ENCODE measurements around the gene TMC5.

The TMC5 gene

DNA sequence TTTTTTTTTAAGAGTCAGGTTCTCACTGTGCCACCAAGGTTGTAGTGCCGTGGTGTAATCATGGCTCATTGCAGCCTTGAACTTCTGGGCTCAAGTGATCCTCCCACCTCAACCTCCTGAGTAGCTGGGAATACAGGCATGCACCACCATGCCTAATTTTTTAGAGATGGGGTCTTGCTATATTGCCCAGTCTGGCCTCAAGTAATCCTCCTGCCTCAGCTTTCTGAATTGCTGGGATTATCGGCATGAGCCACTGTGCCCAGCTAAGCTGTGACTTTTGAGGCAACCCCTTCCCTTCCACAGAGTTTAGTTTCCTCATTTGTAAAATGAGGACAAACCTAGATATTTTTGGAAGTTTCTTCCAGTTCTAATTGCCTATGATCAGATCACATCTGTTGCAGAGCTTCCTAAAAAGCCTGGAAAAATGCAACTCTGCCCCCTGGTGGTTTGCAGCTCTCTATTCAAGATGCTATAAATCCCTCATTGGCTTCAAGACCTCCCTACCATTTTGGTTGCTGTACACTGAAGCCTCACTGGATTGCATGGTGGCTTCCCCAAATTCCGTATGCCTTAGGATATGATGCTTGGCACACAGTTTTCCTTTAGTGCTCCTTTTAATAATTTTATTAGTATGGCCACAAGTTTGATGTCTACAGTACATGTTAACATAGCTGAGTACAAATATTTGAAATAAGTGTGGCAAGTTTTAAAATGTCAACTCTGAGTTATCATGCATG lies 84.9 kb downstream of the TMC5 start:
- DNase-seq (ENCODE audit: low read depth, low spot score): peak; percentile 55
- WGBS (ENCODE audit: insufficient coverage, insufficient read length): no CpG with 5 or more reads among the region's 3 CpGs
- no peaks in the 10 kb centered on the region for H3K9me3 ChIP-seq (ENCODE audit: control insufficient read depth, insufficient read depth, low read length)
- peaks cover 20% of the 10 kb centered on the region; the same call in 1 of the 2 replicates for H3K36me3 ChIP-seq (ENCODE audit: control insufficient read depth, insufficient read depth, low read length)
- H3K4me3 ChIP-seq (ENCODE audit: low read length): no peak overlapping the region
- H3K27me3 ChIP-seq (ENCODE audit: control insufficient read depth, insufficient read depth, low read length): no peaks in the 10 kb centered on the region
- no peaks in the 10 kb centered on the region for H3K4me1 ChIP-seq (ENCODE audit: control insufficient read depth, insufficient read depth, low read length)
- no peak overlapping the region for H3K27ac ChIP-seq (ENCODE audit: low read length)

DNA sequence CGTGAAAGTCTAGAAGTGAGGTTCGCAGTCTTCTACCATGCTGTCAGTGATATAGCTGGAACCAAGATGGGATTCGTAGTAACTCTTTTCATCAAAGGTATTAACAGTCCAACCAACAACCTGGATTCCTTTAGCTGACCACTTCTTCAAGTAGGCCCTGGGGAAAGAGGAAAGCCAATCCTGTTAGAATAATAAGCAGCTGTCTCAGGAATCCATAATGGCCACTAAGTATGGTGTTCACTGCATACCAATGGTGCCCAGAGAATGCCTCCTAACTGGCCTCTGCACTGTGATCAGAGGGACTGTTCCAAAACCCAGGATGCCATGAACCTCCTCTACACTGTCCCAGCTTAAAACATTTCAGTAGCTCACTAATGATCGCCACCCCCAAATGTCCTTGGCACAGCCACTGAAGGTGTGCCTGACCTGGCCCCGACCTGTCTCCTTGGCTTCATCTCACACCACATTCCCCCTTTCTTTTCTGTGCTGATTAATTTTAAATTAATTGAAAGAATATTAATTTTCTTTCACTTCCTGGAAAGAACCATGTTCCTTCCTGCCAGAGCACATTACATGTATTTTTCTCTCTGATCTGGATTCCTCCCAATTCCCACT lies 85.9 kb downstream of the TMC5 start:
- H3K36me3 ChIP-seq (ENCODE audit: control insufficient read depth, insufficient read depth, low read length): peaks cover 20% of the 10 kb centered on the region; the same call in 1 of the 2 replicates
- H3K27ac ChIP-seq (ENCODE audit: low read length): no peak overlapping the region
- no peaks in the 10 kb centered on the region for H3K4me1 ChIP-seq (ENCODE audit: control insufficient read depth, insufficient read depth, low read length)
- no peaks in the 10 kb centered on the region for H3K27me3 ChIP-seq (ENCODE audit: control insufficient read depth, insufficient read depth, low read length)
- H3K4me3 ChIP-seq (ENCODE audit: low read length): no peak overlapping the region
- DNase-seq (ENCODE audit: low read depth, low spot score): no peak
- no peaks in the 10 kb centered on the region for H3K9me3 ChIP-seq (ENCODE audit: control insufficient read depth, insufficient read depth, low read length)
- WGBS (ENCODE audit: insufficient coverage, insufficient read length): no CpG with 5 or more reads among the region's 5 CpGs

- Histone ChIP-seq H3K27me3 (ENCODE audit: control insufficient read depth, insufficient read depth, low read length) (no peaks in the 10 kb centered on the region), H3K36me3 (ENCODE audit: control insufficient read depth, insufficient read depth, low read length) (peaks cover 20% of the 10 kb centered on the region; the same call in 1 of the 2 replicates), H3K4me3 (ENCODE audit: low read length) (no peak overlapping the region), H3K9me3 (ENCODE audit: control insufficient read depth, insufficient read depth, low read length) (no peaks in the 10 kb centered on the region), H3K4me1 (ENCODE audit: control insufficient read depth, insufficient read depth, low read length) (no peaks in the 10 kb centered on the region), H3K27ac (ENCODE audit: low read length) (no peak overlapping the region)
- WGBS (ENCODE audit: insufficient coverage, insufficient read length): no CpG with 5 or more reads among the region's 5 CpGs
- DNase-seq (ENCODE audit: low read depth, low spot score): no peak
Measured at GRCh38 chr16:19505600-19506303, 88.1 kb downstream of the TMC5 start.

GRCh38 chr16:19506965-19507364 lies 89.3 kb downstream of the TMC5 start:
- WGBS (ENCODE audit: insufficient coverage, insufficient read length): no CpG with 5 or more reads among the region's 4 CpGs
- DNase-seq (ENCODE audit: low read depth, low spot score): no peak
- H3K9me3 ChIP-seq (ENCODE audit: control insufficient read depth, insufficient read depth, low read length): no peaks in the 10 kb centered on the region
- no peak overlapping the region for H3K4me3 ChIP-seq (ENCODE audit: low read length)
- H3K27ac ChIP-seq (ENCODE audit: low read length): no peak overlapping the region
- no peaks in the 10 kb centered on the region for H3K27me3 ChIP-seq (ENCODE audit: control insufficient read depth, insufficient read depth, low read length)
- no peaks in the 10 kb centered on the region for H3K4me1 ChIP-seq (ENCODE audit: control insufficient read depth, insufficient read depth, low read length)
- peaks cover 17% of the 10 kb centered on the region; the same call in 1 of the 2 replicates for H3K36me3 ChIP-seq (ENCODE audit: control insufficient read depth, insufficient read depth, low read length)

DNA sequence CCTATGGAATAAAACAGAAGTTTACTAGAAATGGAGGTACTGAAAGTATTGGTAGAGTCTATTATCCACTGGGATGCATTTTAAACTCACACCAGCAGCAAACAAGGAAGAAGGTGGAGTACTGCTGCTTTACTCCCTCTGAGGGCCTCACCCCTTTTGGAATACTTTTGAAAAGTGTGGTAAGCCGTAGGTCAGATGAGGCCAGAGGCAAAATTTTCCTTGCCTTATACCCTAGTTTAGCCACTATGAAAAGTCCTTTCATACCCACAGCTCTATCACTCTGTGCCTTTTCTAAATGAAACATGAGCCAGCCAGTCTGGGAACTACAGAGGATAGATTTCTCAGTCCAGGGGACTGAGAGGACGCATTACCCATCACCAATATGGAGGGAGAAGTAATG lies 90.2 kb downstream of the TMC5 start:
- H3K4me3 ChIP-seq (ENCODE audit: low read length): no peak overlapping the region
- no CpG with 5 or more reads among the region's 2 CpGs for WGBS (ENCODE audit: insufficient coverage, insufficient read length)
- no peaks in the 10 kb centered on the region for H3K27me3 ChIP-seq (ENCODE audit: control insufficient read depth, insufficient read depth, low read length)
- DNase-seq (ENCODE audit: low read depth, low spot score): no peak
- H3K36me3 ChIP-seq (ENCODE audit: control insufficient read depth, insufficient read depth, low read length): peaks cover 14% of the 10 kb centered on the region; the same call in 1 of the 2 replicates
- H3K4me1 ChIP-seq (ENCODE audit: control insufficient read depth, insufficient read depth, low read length): no peaks in the 10 kb centered on the region
- H3K9me3 ChIP-seq (ENCODE audit: control insufficient read depth, insufficient read depth, low read length): no peaks in the 10 kb centered on the region
- no peak overlapping the region for H3K27ac ChIP-seq (ENCODE audit: low read length)

DNA sequence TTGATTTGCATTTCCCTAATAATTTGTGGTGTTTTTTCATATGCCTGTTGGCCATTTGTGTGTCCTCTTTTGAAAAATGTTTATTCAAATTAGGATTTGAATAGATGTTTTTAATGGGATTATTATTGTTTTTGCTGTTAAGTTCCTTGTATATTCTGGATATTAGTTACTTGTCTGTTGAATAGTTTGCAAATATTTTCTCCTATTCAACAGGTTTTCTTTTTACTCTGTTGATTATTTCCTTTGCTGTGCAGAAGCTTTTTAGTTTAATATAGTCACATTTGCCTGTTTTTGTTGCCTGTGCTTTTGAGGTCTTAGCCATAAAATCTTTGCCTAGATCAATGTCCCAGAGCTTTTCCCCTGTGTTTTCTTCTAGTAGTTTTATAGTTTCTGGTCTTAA lies 94.6 kb downstream of the TMC5 start:
- H3K27me3 ChIP-seq (ENCODE audit: control insufficient read depth, insufficient read depth, low read length): no peaks in the 10 kb centered on the region
- no peak for DNase-seq (ENCODE audit: low read depth, low spot score)
- H3K36me3 ChIP-seq (ENCODE audit: control insufficient read depth, insufficient read depth, low read length): peaks cover 8% of the 10 kb centered on the region; the same call in 1 of the 2 replicates
- H3K9me3 ChIP-seq (ENCODE audit: control insufficient read depth, insufficient read depth, low read length): no peaks in the 10 kb centered on the region
- H3K4me3 ChIP-seq (ENCODE audit: low read length): no peak overlapping the region
- H3K4me1 ChIP-seq (ENCODE audit: control insufficient read depth, insufficient read depth, low read length): no peaks in the 10 kb centered on the region
- no peak overlapping the region for H3K27ac ChIP-seq (ENCODE audit: low read length)

- H3K4me1 ChIP-seq (ENCODE audit: control insufficient read depth, insufficient read depth, low read length): no peaks in the 10 kb centered on the region
- H3K4me3 ChIP-seq (ENCODE audit: low read length): no peak overlapping the region
- no peak for DNase-seq (ENCODE audit: low read depth, low spot score)
- no CpG with 5 or more reads among the region's 4 CpGs for WGBS (ENCODE audit: insufficient coverage, insufficient read length)
- H3K27ac ChIP-seq (ENCODE audit: low read length): no peak overlapping the region
- no peaks in the 10 kb centered on the region for H3K27me3 ChIP-seq (ENCODE audit: control insufficient read depth, insufficient read depth, low read length)
- no peaks in the 10 kb centered on the region for H3K9me3 ChIP-seq (ENCODE audit: control insufficient read depth, insufficient read depth, low read length)
- peaks cover 8% of the 10 kb centered on the region; the same call in 1 of the 2 replicates for H3K36me3 ChIP-seq (ENCODE audit: control insufficient read depth, insufficient read depth, low read length)
Measured at GRCh38 chr16:19513377-19514053, 95.8 kb downstream of the TMC5 start.

GRCh38 chr16:19515757-19516156 lies 98.1 kb downstream of the TMC5 start:
- Histone ChIP-seq H3K27me3 (ENCODE audit: control insufficient read depth, insufficient read depth, low read length) (no peaks in the 10 kb centered on the region), H3K4me3 (ENCODE audit: low read length) (no peak overlapping the region), H3K36me3 (ENCODE audit: control insufficient read depth, insufficient read depth, low read length) (peaks cover 8% of the 10 kb centered on the region; the same call in 1 of the 2 replicates), H3K9me3 (ENCODE audit: control insufficient read depth, insufficient read depth, low read length) (no peaks in the 10 kb centered on the region), H3K27ac (ENCODE audit: low read length) (no peak overlapping the region), H3K4me1 (ENCODE audit: control insufficient read depth, insufficient read depth, low read length) (no peaks in the 10 kb centered on the region)
- WGBS (ENCODE audit: insufficient coverage, insufficient read length): no CpG with 5 or more reads among the region's 2 CpGs
- no peak for DNase-seq (ENCODE audit: low read depth, low spot score)

GRCh38 chr16:19517424-19518089 lies 99.9 kb downstream of the TMC5 start:
- no peak overlapping the region for H3K4me3 ChIP-seq (ENCODE audit: low read length)
- H3K36me3 ChIP-seq (ENCODE audit: control insufficient read depth, insufficient read depth, low read length): peaks cover 8% of the 10 kb centered on the region; the same call in 1 of the 2 replicates
- no peaks in the 10 kb centered on the region for H3K27me3 ChIP-seq (ENCODE audit: control insufficient read depth, insufficient read depth, low read length)
- no peak overlapping the region for H3K27ac ChIP-seq (ENCODE audit: low read length)
- no peaks in the 10 kb centered on the region for H3K9me3 ChIP-seq (ENCODE audit: control insufficient read depth, insufficient read depth, low read length)
- DNase-seq (ENCODE audit: low read depth, low spot score): no peak
- peaks cover 3% of the 10 kb centered on the region; the same call in 1 of the 2 replicates for H3K4me1 ChIP-seq (ENCODE audit: control insufficient read depth, insufficient read depth, low read length)
- WGBS (ENCODE audit: insufficient coverage, insufficient read length): no CpG with 5 or more reads among the region's 8 CpGs

- H3K27me3 ChIP-seq (ENCODE audit: control insufficient read depth, insufficient read depth, low read length): no peaks in the 10 kb centered on the region
- no peak overlapping the region for H3K4me3 ChIP-seq (ENCODE audit: low read length)
- no peak for DNase-seq (ENCODE audit: low read depth, low spot score)
- no peak overlapping the region for H3K27ac ChIP-seq (ENCODE audit: low read length)
- H3K4me1 ChIP-seq (ENCODE audit: control insufficient read depth, insufficient read depth, low read length): peaks cover 4% of the 10 kb centered on the region; the same call in 1 of the 2 replicates
- no peaks in the 10 kb centered on the region for H3K9me3 ChIP-seq (ENCODE audit: control insufficient read depth, insufficient read depth, low read length)
- WGBS (ENCODE audit: insufficient coverage, insufficient read length): no CpG with 5 or more reads among the region's 2 CpGs
- peaks cover 8% of the 10 kb centered on the region; the same call in 1 of the 2 replicates for H3K36me3 ChIP-seq (ENCODE audit: control insufficient read depth, insufficient read depth, low read length)
Measured at GRCh38 chr16:19518388-19518787, 100.7 kb downstream of the TMC5 start.

All from iPS DF 6.9 (cell line).